HepG2 (cell line): Measurements from ENCODE around the gene ZNF180. TPM values are rescaled to one million over a fixed set of nuclear protein-coding genes. Genes with fewer than 3 reads are reported as not detected.

Experiments used
- AHDC1 ChIP-seq: sonication (generic); formaldehyde crosslinking; IDR thresholded peaks from 2 replicates; pipeline ENCODE4 v1.5.1; 2020; ENCODE audit warnings: mild to moderate bottlenecking, missing genetic modification reagents, borderline replicate concordance
- DMTF1 ChIP-seq: sonication (generic); formaldehyde crosslinking; IDR thresholded peaks from 2 replicates; pipeline ENCODE4 v1.4.0; 2020; ENCODE audit warnings: mild to moderate bottlenecking, missing genetic modification reagents
- HNRNPLL ChIP-seq: fragments of 200-400 bp; formaldehyde crosslinking; IDR thresholded peaks from 2 replicates; pipeline ENCODE4 v1.6.1; 2017; ENCODE audit warnings: mild to moderate bottlenecking, low read depth, low read length; ENCODE audit not compliant: poor library complexity, severe bottlenecking
- HOXA5 ChIP-seq: sonication (generic); formaldehyde crosslinking; IDR thresholded peaks from 2 replicates; pipeline ENCODE4 v1.4.0; 2020; ENCODE audit warnings: missing genetic modification reagents
- HOXD1 ChIP-seq: sonication (generic); formaldehyde crosslinking; IDR thresholded peaks from 2 replicates; pipeline ENCODE4 v1.5.0; 2020; ENCODE audit warnings: missing genetic modification reagents
- MIXL1 ChIP-seq: IDR thresholded peaks from 2 replicates; pipeline ENCODE4 v1.6.1; 2016
- MTA1 ChIP-seq: sonication (generic); formaldehyde crosslinking; IDR thresholded peaks from 2 replicates; pipeline ENCODE4 v1.4.0; 2020; ENCODE audit warnings: missing genetic modification reagents, mild to moderate bottlenecking, borderline replicate concordance
- NR3C1 ChIP-seq: sonication (generic); formaldehyde crosslinking; IDR thresholded peaks from 2 replicates; pipeline ENCODE4 v1.4.0; 2020; ENCODE audit warnings: missing genetic modification reagents
- SMARCC2 ChIP-seq: fragments of 450-650 bp; IDR thresholded peaks from 2 replicates; pipeline ENCODE4 v1.6.1; 2017; ENCODE audit warnings: antibody characterized with exemption, mild to moderate bottlenecking
- THAP7 ChIP-seq: sonication (generic); formaldehyde crosslinking; IDR thresholded peaks from 2 replicates; pipeline ENCODE4 v1.8.1; 2023; ENCODE audit warnings: mild to moderate bottlenecking, missing genetic modification reagents
- ZBTB3 ChIP-seq: sonication (generic); formaldehyde crosslinking; IDR thresholded peaks from 2 replicates; pipeline ENCODE4 v1.4.0; 2020; ENCODE audit warnings: low read depth, mild to moderate bottlenecking, moderate library complexity, missing genetic modification reagents, borderline replicate concordance
- ZFP36L1 ChIP-seq: sonication (generic); formaldehyde crosslinking; IDR thresholded peaks from 2 replicates; pipeline ENCODE4 v1.8.0; 2022; ENCODE audit warnings: mild to moderate bottlenecking, missing genetic modification reagents, moderate library complexity
- ZMYM3 ChIP-seq: sonication (generic); formaldehyde crosslinking; IDR thresholded peaks from 2 replicates; pipeline ENCODE4 v1.5.1; 2020; ENCODE audit warnings: mild to moderate bottlenecking, missing genetic modification reagents
- ZNF501 ChIP-seq: sonication (generic); formaldehyde crosslinking; IDR thresholded peaks from 2 replicates; pipeline ENCODE4 v1.5.1; 2020; ENCODE audit warnings: mild to moderate bottlenecking, moderate library complexity, missing genetic modification reagents
- ZNF782 ChIP-seq: sonication (generic); formaldehyde crosslinking; IDR thresholded peaks from 2 replicates; pipeline ENCODE4 v1.4.0; 2020; ENCODE audit warnings: missing genetic modification reagents, mild to moderate bottlenecking, borderline replicate concordance
- ZNF800 ChIP-seq: sonication (generic); formaldehyde crosslinking; IDR thresholded peaks from 2 replicates; pipeline ENCODE4 v1.4.0; 2020; ENCODE audit warnings: missing genetic modification reagents
- ZSCAN9 ChIP-seq: IDR thresholded peaks from 2 replicates; pipeline ENCODE4 v1.6.1; 2016; ENCODE audit warnings: borderline replicate concordance
- polyA plus RNA-seq, 8 experiments: library from polyadenylated mRNA; depleted of rRNA in 3 of 8; stranded (reverse) in 7 of 8; unstranded in 1 of 8; fragments of >200 nt; fragmentation: Illumina TruSeq in 4 of 8; extraction: Trizol in 4 of 8; gene quantifications; 2 replicates each; pipeline versions ENCODE4 v1.2.1 to v1.2.3, GENCODE V29; 2011 to 2016; ENCODE audit warnings: low read depth in 4 of 8, missing spikeins in 1 of 8, mixed read lengths in 1 of 8; ENCODE audit not compliant: insufficient read depth in 1 of 8
- total RNA-seq, 5 experiments: library from RNA; depleted of rRNA; stranded (reverse); fragments of >200 nt; fragmentation: Illumina TruSeq; extraction: Trizol; gene quantifications; 2 replicates each; pipeline ENCODE4 v1.2.3, GENCODE V29; 2016; ENCODE audit warnings: low read depth in 1 of 5

Gene ZNF180
- total and polyA plus RNA-seq, 2 of the 13 experiments (the other 11 are each of a cell fraction or from before 2014, with no cell fraction given), result 0.92 to 9.3 TPM

- TF ChIP-seq HNRNPLL (peak; percentile 62), AHDC1 (CRISPR knock-in tag) (no peak), SMARCC2 (no peak), NR3C1 (CRISPR knock-in tag) (no peak), HOXD1 (CRISPR knock-in tag) (peak; percentile 52), THAP7 (peak; percentile 89), ZFP36L1 (peak; percentile 23), ZMYM3 (CRISPR knock-in tag) (peak; percentile 65; the same call in 1 of the 2 replicates), HOXA5 (CRISPR knock-in tag) (peak; percentile 96), MTA1 (CRISPR knock-in tag) (no peak), ZBTB3 (CRISPR knock-in tag) (no peak; the same call in 1 of the 2 replicates), ZSCAN9 (CRISPR knock-in tag) (peak; percentile 84), ZNF800 (CRISPR knock-in tag) (peak; percentile 73; the same call in 1 of the 2 replicates), MIXL1 (CRISPR knock-in tag) (0 out of 2 replicates have a peak, but pooled peaks have one; percentile 35), ZNF782 (no peak), ZNF501 (CRISPR knock-in tag) (peak; percentile 63), DMTF1 (CRISPR knock-in tag) (no peak)
Measured at GRCh38 chr19:44499962-44500949, at the start of gene ZNF180 (continued).
